ENCODE measurements around the gene SETD2.
"Not testable (repeated sequence)": the region's sequence is repeated elsewhere in the genome, so short reads cannot be mapped to it uniquely, and the experiment has no call there.

Gene SETD2

GRCh38 chr3:47083786-47084185 lies 80.1 kb downstream of the SETD2 start:
- peaks cover 1% of the 10 kb centered on the region in 2 donors for H3K4me1 ChIP-seq (ENCODE audit: control insufficient read depth in 1 of 2, insufficient read depth in 2 of 2, low read length in 2 of 2)
- H3K36me3 ChIP-seq (ENCODE audit: control insufficient read depth in 1 of 2, insufficient read depth in 2 of 2, low read length in 2 of 2): peaks cover 42 to 65% of the 10 kb centered on the region in 2 donors
- H3K9me3 ChIP-seq (ENCODE audit: control insufficient read depth in 1 of 2, low read length in 2 of 2): no peaks in the 10 kb centered on the region
- no peak overlapping the region for H3K9ac ChIP-seq (ENCODE audit: low read depth in 1 of 2, low read length in 2 of 2)
- H3K27me3 ChIP-seq (ENCODE audit: control insufficient read depth in 1 of 2, insufficient read depth in 2 of 2, low read length in 2 of 2): no peaks in the 10 kb centered on the region
- H3K4me3 ChIP-seq (ENCODE audit: low read depth in 1 of 2, low read length in 2 of 2): no peak overlapping the region
- H3K27ac ChIP-seq (ENCODE audit: low read depth, low read length): no peak overlapping the region

- Histone ChIP-seq H3K4me3 (ENCODE audit: low read depth in 1 of 2, low read length in 2 of 2) (no peak overlapping the region), H3K9ac (ENCODE audit: low read depth in 1 of 2, low read length in 2 of 2) (no peak overlapping the region), H3K36me3 (ENCODE audit: control insufficient read depth in 1 of 2, insufficient read depth in 2 of 2, low read length in 2 of 2) (peaks cover 42 to 70% of the 10 kb centered on the region in 2 donors), H3K4me1 (ENCODE audit: control insufficient read depth in 1 of 2, insufficient read depth in 2 of 2, low read length in 2 of 2) (no peaks in the 10 kb centered on the region), H3K27ac (ENCODE audit: low read depth, low read length) (no peak overlapping the region), H3K27me3 (ENCODE audit: control insufficient read depth in 1 of 2, insufficient read depth in 2 of 2, low read length in 2 of 2) (no peaks in the 10 kb centered on the region), H3K9me3 (ENCODE audit: control insufficient read depth in 1 of 2, low read length in 2 of 2) (no peaks in the 10 kb centered on the region)
These were observed 81.4 kb downstream of the SETD2 start for GRCh38 chr3:47082519-47082918.

- H3K4me1 ChIP-seq (ENCODE audit: control insufficient read depth in 1 of 2, insufficient read depth in 2 of 2, low read length in 2 of 2): no peaks in the 10 kb centered on the region
- no peak overlapping the region for H3K27ac ChIP-seq (ENCODE audit: low read depth, low read length)
- no peaks in the 10 kb centered on the region for H3K9me3 ChIP-seq (ENCODE audit: control insufficient read depth in 1 of 2, low read length in 2 of 2)
- no peaks in the 10 kb centered on the region for H3K27me3 ChIP-seq (ENCODE audit: control insufficient read depth in 1 of 2, insufficient read depth in 2 of 2, low read length in 2 of 2)
- peaks cover 38 to 57% of the 10 kb centered on the region in 2 donors for H3K36me3 ChIP-seq (ENCODE audit: control insufficient read depth in 1 of 2, insufficient read depth in 2 of 2, low read length in 2 of 2)
- no peak overlapping the region for H3K4me3 ChIP-seq (ENCODE audit: low read depth in 1 of 2, low read length in 2 of 2)
- no peak overlapping the region for H3K9ac ChIP-seq (ENCODE audit: low read depth in 1 of 2, low read length in 2 of 2)
These were observed 84.5 kb downstream of the SETD2 start for GRCh38 chr3:47079432-47079831.

GRCh38 chr3:47073685-47074084 lies 90.2 kb downstream of the SETD2 start:
- Histone ChIP-seq H3K27ac (ENCODE audit: low read depth, low read length) (no peak overlapping the region), H3K27me3 (ENCODE audit: control insufficient read depth in 1 of 2, insufficient read depth in 2 of 2, low read length in 2 of 2) (no peaks in the 10 kb centered on the region), H3K9ac (ENCODE audit: low read depth in 1 of 2, low read length in 2 of 2) (no peak overlapping the region), H3K36me3 (ENCODE audit: control insufficient read depth in 1 of 2, insufficient read depth in 2 of 2, low read length in 2 of 2) (peaks cover 8 to 31% of the 10 kb centered on the region in 2 donors), H3K9me3 (ENCODE audit: control insufficient read depth in 1 of 2, low read length in 2 of 2) (no peaks in the 10 kb centered on the region), H3K4me3 (ENCODE audit: low read depth in 1 of 2, low read length in 2 of 2) (no peak overlapping the region), H3K4me1 (ENCODE audit: control insufficient read depth in 1 of 2, insufficient read depth in 2 of 2, low read length in 2 of 2) (no peaks in the 10 kb centered on the region)

GRCh38 chr3:47070770-47071169 lies 93.1 kb downstream of the SETD2 start:
- Histone ChIP-seq H3K4me1 (ENCODE audit: control insufficient read depth in 1 of 2, insufficient read depth in 2 of 2, low read length in 2 of 2) (no peaks in the 10 kb centered on the region), H3K9me3 (ENCODE audit: control insufficient read depth in 1 of 2, low read length in 2 of 2) (no peaks in the 10 kb centered on the region), H3K27me3 (ENCODE audit: control insufficient read depth in 1 of 2, insufficient read depth in 2 of 2, low read length in 2 of 2) (no peaks in the 10 kb centered on the region), H3K9ac (ENCODE audit: low read depth in 1 of 2, low read length in 2 of 2) (no peak overlapping the region), H3K4me3 (ENCODE audit: low read depth in 1 of 2, low read length in 2 of 2) (no peak overlapping the region), H3K27ac (ENCODE audit: low read depth, low read length) (no peak overlapping the region), H3K36me3 (ENCODE audit: control insufficient read depth in 1 of 2, insufficient read depth in 2 of 2, low read length in 2 of 2) (peaks cover 9 to 26% of the 10 kb centered on the region in 2 donors)

- H3K27ac ChIP-seq (ENCODE audit: low read depth, low read length); H3K4me3 ChIP-seq (ENCODE audit: low read depth in 1 of 2, low read length in 2 of 2); H3K4me1 ChIP-seq (ENCODE audit: control insufficient read depth in 1 of 2, insufficient read depth in 2 of 2, low read length in 2 of 2); H3K27me3 ChIP-seq (ENCODE audit: control insufficient read depth in 1 of 2, insufficient read depth in 2 of 2, low read length in 2 of 2); H3K9me3 ChIP-seq (ENCODE audit: control insufficient read depth in 1 of 2, low read length in 2 of 2); H3K9ac ChIP-seq (ENCODE audit: low read depth in 1 of 2, low read length in 2 of 2): not testable (repeated sequence)
- H3K36me3 ChIP-seq (ENCODE audit: control insufficient read depth in 1 of 2, insufficient read depth in 2 of 2, low read length in 2 of 2): peaks cover 6 to 32% of the 10 kb centered on the region in 2 donors
These were observed 97.7 kb downstream of the SETD2 start for GRCh38 chr3:47066259-47066658.

GRCh38 chr3:47065681-47066080 lies 98.2 kb downstream of the SETD2 start:
- H3K4me3 ChIP-seq (ENCODE audit: low read depth in 1 of 2, low read length in 2 of 2): no peak overlapping the region
- H3K27ac ChIP-seq (ENCODE audit: low read depth, low read length): no peak overlapping the region
- no peaks in the 10 kb centered on the region for H3K9me3 ChIP-seq (ENCODE audit: control insufficient read depth in 1 of 2, low read length in 2 of 2)
- H3K4me1 ChIP-seq (ENCODE audit: control insufficient read depth in 1 of 2, insufficient read depth in 2 of 2, low read length in 2 of 2): no peaks in the 10 kb centered on the region
- no peak overlapping the region for H3K9ac ChIP-seq (ENCODE audit: low read depth in 1 of 2, low read length in 2 of 2)
- H3K36me3 ChIP-seq (ENCODE audit: control insufficient read depth in 1 of 2, insufficient read depth in 2 of 2, low read length in 2 of 2): peaks cover 5 to 30% of the 10 kb centered on the region in 2 donors
- H3K27me3 ChIP-seq (ENCODE audit: control insufficient read depth in 1 of 2, insufficient read depth in 2 of 2, low read length in 2 of 2): no peaks in the 10 kb centered on the region

GRCh38 chr3:47065058-47065457 lies 98.9 kb downstream of the SETD2 start:
- H3K9ac ChIP-seq (ENCODE audit: low read depth in 1 of 2, low read length in 2 of 2): no peak overlapping the region
- no peaks in the 10 kb centered on the region for H3K27me3 ChIP-seq (ENCODE audit: control insufficient read depth in 1 of 2, insufficient read depth in 2 of 2, low read length in 2 of 2)
- H3K36me3 ChIP-seq (ENCODE audit: control insufficient read depth in 1 of 2, insufficient read depth in 2 of 2, low read length in 2 of 2): peaks cover 5 to 31% of the 10 kb centered on the region in 2 donors
- H3K27ac ChIP-seq (ENCODE audit: low read depth, low read length): no peak overlapping the region
- no peak overlapping the region for H3K4me3 ChIP-seq (ENCODE audit: low read depth in 1 of 2, low read length in 2 of 2)
- H3K9me3 ChIP-seq (ENCODE audit: control insufficient read depth in 1 of 2, low read length in 2 of 2): no peaks in the 10 kb centered on the region
- H3K4me1 ChIP-seq (ENCODE audit: control insufficient read depth in 1 of 2, insufficient read depth in 2 of 2, low read length in 2 of 2): no peaks in the 10 kb centered on the region

GRCh38 chr3:47057212-47057671 lies 106.7 kb downstream of the SETD2 start:
- no peak overlapping the region for H3K27ac ChIP-seq (ENCODE audit: low read depth, low read length)
- H3K36me3 ChIP-seq (ENCODE audit: control insufficient read depth in 1 of 2, insufficient read depth in 2 of 2, low read length in 2 of 2): peaks cover 7 to 28% of the 10 kb centered on the region in 2 donors

GRCh38 chr3:47056705-47057104 lies 107.2 kb downstream of the SETD2 start:
- H3K9me3 ChIP-seq (ENCODE audit: control insufficient read depth in 1 of 2, low read length in 2 of 2): no peaks in the 10 kb centered on the region
- no peak overlapping the region for H3K9ac ChIP-seq (ENCODE audit: low read depth in 1 of 2, low read length in 2 of 2)
- no peaks in the 10 kb centered on the region for H3K4me1 ChIP-seq (ENCODE audit: control insufficient read depth in 1 of 2, insufficient read depth in 2 of 2, low read length in 2 of 2)
- H3K4me3 ChIP-seq (ENCODE audit: low read depth in 1 of 2, low read length in 2 of 2): no peak overlapping the region
- peaks cover 7 to 28% of the 10 kb centered on the region in 2 donors for H3K36me3 ChIP-seq (ENCODE audit: control insufficient read depth in 1 of 2, insufficient read depth in 2 of 2, low read length in 2 of 2)
- H3K27ac ChIP-seq (ENCODE audit: low read depth, low read length): no peak overlapping the region
- no peaks in the 10 kb centered on the region for H3K27me3 ChIP-seq (ENCODE audit: control insufficient read depth in 1 of 2, insufficient read depth in 2 of 2, low read length in 2 of 2)

More at GRCh38 chr3:47057212-47057671, 106.7 kb downstream of the SETD2 start:
- H3K27me3 ChIP-seq (ENCODE audit: control insufficient read depth in 1 of 2, insufficient read depth in 2 of 2, low read length in 2 of 2): no peaks in the 10 kb centered on the region
- H3K4me1 ChIP-seq (ENCODE audit: control insufficient read depth in 1 of 2, insufficient read depth in 2 of 2, low read length in 2 of 2): no peaks in the 10 kb centered on the region
- no peak overlapping the region for H3K4me3 ChIP-seq (ENCODE audit: low read depth in 1 of 2, low read length in 2 of 2)
- no peaks in the 10 kb centered on the region for H3K9me3 ChIP-seq (ENCODE audit: control insufficient read depth in 1 of 2, low read length in 2 of 2)
- H3K9ac ChIP-seq (ENCODE audit: low read depth in 1 of 2, low read length in 2 of 2): no peak overlapping the region

GRCh38 chr3:47054412-47054811 lies 109.5 kb downstream of the SETD2 start:
- no peak overlapping the region for H3K27ac ChIP-seq (ENCODE audit: low read depth, low read length)
- no peaks in the 10 kb centered on the region for H3K9me3 ChIP-seq (ENCODE audit: control insufficient read depth in 1 of 2, low read length in 2 of 2)
- H3K4me3 ChIP-seq (ENCODE audit: low read depth in 1 of 2, low read length in 2 of 2): no peak overlapping the region
- H3K27me3 ChIP-seq (ENCODE audit: control insufficient read depth in 1 of 2, insufficient read depth in 2 of 2, low read length in 2 of 2): no peaks in the 10 kb centered on the region
- H3K36me3 ChIP-seq (ENCODE audit: control insufficient read depth in 1 of 2, insufficient read depth in 2 of 2, low read length in 2 of 2): peaks cover 7 to 18% of the 10 kb centered on the region in 2 donors
- no peak overlapping the region for H3K9ac ChIP-seq (ENCODE audit: low read depth in 1 of 2, low read length in 2 of 2)
- H3K4me1 ChIP-seq (ENCODE audit: control insufficient read depth in 1 of 2, insufficient read depth in 2 of 2, low read length in 2 of 2): no peaks in the 10 kb centered on the region

All from duodenal mucosa (tissue), 2 donors.